NCI-H1092 treated with DMSO at 0.1 percent for 48 hours (cell line): Measurements from ENCODE around the gene PPP1R13L.
"Not testable (repeated sequence)": the region's sequence is repeated elsewhere in the genome, so short reads cannot be mapped to it uniquely, and the experiment has no call there.

Experiments
- DNase-seq: peaks from one replicate; lab custom pipeline; 2025; lab: John Stamatoyannopoulos, UW

The PPP1R13L gene

GRCh38 chr19:45429896-45430295 is 25.0 kb upstream of the PPP1R13L start:
- DNase-seq = not testable (repeated sequence)

DNA sequence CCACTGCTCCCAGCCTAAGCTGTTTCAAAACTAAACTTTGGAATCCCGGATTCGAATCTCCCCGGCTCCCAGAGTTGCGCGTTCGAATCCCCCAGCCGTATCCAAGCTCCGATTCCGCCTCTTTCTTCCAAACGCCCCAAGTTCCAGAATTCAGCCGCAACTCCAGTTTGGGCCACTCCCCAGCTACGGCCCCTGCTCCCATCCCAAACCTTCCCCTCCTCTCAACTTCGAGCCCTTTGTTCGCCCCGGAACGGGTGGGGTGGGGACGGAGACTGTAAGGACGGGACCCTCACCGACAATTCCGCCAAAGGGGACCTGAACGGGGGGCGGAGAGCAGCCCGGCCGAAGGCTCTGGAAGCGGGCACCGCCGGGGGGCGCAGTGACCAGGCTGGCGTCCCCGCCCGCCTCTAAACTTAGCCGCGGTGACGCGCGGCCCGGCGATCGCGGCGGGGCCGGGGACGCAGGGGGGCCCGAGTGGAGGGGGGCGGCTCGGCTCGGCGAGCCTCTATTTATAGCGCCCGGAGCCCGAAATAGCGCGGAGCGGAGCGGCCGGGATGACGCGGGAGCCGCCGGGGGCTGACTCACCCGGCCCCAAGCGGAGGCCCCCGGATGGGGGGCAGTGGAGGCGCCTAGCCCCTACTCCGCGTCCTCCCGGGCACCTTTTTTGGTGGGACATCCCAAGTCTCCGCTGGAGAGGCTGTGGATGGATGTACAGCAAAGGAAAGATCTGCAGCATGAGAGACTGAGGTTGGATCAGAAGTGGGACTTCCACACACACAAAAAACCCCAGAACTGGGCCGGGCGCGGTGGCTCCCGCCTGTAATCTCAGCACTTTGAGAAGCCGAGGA is 23.7 kb upstream of the PPP1R13L start:
- DNase-seq = no peak

DNA sequence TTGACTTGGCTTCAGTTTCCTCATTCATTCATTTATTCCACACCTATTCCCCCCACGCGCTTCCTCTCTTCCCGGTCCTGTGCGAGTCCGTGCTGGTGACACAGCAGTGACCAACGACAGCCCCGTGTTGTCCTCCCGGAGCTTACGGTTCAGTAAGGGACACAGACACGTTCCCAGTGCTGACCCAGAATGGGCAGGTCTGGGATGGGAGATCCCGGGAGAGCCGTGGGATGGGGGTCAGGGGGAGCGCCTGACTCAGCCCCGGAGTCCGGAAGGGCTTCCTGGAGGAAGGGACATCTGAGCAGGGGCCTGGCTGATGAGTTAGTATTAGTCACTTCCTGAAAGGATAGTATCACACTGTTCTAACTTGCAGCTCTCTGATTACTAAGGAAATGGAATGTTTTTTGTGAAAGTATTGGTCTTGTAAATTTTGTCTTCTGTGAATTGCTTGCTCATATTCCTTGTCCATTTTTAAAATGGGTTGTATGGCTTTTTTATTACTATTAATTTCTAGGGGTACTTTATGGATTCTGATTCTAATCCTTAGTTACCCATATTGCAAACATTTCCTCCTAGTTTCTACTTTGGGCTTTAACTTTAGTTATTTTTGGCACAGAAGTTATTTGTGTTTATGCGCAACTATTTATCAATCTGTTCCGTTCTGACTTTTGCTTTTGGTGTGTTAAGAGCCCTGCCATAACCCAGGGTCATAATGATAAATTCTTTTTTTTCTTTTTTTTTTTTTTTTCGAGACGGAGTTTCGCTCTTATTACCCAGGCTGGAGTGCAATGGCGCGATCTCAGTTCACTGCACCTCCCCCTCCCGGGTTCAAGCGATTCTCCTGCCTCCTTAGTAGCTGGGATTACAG is 19.6 kb upstream of the PPP1R13L start:
- peak; percentile 4 for DNase-seq

DNA sequence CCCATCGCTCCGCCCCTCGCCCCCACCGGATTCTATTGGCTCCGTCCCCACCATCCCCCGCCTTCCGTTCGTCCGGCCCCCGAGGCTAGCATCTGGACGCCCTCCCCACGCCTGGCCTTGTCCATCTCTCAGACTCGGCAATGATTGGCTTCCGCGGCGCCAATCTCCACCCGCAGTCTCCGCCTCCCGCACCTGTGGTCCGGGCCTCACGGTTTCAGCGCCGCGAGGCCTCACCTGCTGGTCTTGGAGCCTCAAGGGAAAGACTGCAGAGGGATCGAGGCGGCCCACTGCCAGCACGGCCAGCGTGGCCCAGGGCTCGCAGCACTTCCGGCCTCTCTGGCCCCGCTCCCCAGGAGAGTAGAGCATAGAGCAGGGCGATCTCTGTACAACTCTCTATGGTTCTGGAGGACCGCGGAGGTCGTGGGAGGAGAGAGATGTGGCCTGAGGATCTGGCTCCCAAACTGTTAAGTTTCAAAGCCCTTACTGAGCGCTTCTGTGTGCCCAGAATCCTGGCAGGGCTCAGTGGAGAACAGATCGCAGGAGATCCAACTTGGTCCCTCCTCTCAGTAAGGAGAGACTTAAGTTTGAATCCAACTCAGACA is 18.8 kb upstream of the PPP1R13L start, which contains the start of gene ERCC1:
TSS of gene ERCC1 (minus strand) at position 329 of the 602 bp plus-strand sequence. CDS start 543 bp downstream, outside the sequence.
- DNase-seq = peak; percentile 89

- DNase-seq = no peak
Observed at GRCh38 chr19:45423033-45423588, 18.2 kb upstream of the PPP1R13L start.

DNA sequence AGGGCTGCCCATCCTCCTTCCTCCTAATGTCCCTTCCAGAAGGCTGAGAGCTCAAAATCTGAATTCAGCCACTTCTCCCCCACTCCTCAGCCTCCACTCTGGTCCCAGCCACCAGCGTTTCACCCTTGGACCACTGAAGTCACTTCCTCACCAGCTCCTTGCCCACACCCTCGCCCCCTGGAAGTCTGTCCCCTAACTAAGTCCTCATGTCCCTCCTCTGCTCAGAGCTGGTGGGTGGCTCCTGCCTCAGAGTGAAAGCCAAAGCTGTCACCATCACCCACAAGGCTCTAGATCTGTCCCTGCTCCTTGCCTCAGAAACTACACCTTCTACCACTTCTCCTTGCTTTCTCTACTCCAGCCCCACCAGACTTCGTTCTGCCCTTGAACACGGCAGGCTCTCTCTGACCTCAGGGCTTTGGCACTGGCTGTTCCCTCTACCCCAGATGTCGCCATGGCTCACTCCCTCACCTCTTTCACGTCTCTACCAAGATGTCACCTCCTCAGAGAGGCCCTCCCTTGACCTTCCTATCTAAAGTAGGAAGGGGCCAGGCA is 17.2 kb upstream of the PPP1R13L start:
- DNase-seq = no peak

- DNase-seq = no peak
Observed at GRCh38 chr19:45420871-45421270, 16.0 kb upstream of the PPP1R13L start.

DNA sequence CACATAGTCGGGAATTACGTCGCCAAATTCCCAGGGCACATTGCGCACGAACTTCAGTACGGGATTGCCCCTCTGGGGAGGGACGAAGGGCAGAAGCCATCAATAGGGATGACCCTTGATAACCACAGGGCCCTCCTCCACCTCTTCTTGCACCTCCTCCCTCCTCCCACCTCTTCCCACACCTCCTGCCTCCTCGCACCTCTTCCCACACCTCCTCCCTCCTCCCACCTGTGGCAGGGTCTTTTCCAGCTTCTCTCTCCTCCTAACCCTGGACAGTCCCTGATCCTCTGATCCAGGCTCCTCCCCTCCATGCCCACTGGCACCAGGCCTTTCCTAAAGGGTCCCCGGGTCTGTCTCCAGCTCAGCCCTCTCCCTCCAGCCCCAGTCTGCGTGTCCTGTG is 15.5 kb upstream of the PPP1R13L start:
- DNase-seq = no peak

DNA sequence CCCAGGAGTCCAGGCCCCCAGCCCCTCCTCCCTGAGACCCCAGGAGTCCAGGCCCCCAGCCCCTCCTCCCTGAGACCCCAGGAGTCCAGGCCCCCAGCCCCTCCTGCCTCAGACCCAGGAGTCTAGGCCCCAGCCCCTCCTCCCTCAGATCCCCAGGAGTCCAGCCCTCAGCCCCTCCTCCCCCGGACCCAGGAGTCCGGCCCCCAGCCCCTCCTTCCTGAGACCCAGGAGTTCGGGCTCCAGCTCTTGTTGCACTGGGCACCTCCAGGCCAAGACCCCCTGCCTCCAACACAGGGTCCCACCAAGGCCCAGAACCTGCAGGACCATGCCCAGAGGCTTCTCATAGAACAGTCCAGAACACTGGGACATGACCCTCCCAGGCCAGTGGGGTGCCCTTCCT is 15.0 kb upstream of the PPP1R13L start:
- DNase-seq = no peak

DNA sequence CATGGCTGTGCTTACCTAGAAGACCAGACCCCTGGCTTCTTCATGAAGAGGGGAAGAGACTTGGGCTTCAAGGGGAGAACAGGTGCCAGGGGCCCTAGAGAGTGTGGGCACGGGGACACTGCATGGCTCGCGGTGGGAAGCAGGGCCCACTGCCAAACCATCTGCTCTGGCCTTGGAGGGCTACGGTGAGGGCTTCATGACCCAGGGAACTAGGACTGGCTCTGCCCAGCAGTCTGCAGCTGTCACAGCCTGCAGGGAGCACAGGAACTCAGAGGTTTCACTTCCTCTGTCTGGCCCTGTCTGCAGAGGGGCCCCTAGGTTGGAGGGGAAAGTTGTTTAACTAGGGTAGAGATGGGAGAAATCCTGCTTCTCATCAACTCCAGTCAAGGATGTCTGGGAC is 14.5 kb upstream of the PPP1R13L start:
- DNase-seq = no peak

DNA sequence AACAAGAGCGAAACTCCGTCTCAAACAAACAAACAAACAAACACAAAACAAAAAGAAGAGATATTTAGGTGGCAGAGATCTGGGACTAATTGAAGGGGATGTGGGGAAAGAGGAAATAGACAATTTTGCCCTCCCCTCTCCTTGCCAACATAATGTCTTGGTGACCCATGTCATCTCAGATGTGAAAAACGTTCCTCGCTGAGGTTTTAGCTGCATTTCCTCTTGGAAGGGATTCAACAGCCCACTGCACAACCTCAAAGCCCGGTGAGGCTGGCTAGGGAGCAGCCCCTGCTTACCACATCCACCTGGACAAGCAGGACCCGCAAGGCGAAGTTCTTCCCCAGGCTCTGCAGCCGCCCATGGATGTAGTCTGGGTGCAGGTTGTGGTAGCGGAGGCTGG is 13.9 kb upstream of the PPP1R13L start:
- DNase-seq = no peak

DNA sequence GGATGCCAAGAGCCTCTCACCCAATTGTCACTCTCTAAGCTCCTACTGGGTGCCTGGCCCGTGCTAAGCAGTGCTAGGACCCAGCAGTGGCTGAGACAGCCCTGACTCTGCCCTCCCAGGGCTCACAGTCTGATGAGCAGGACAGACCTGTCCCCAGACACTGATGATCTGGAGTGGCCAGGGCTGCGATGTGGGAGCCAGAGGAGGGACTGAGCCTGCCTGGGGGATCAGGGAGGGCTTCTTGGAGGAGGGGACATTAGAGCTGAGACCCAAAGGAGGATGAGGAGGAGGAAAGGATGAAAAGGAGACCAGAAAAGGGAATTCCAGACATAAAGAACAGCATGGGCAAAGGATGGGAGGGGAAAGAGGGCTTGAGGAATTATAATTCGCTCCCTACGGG is 12.3 kb upstream of the PPP1R13L start:
- DNase-seq = no peak

GRCh38 chr19:45414468-45414867 is 9.6 kb upstream of the PPP1R13L start:
- no peak for DNase-seq

GRCh38 chr19:45413497-45413896 is 8.6 kb upstream of the PPP1R13L start:
- DNase-seq = no peak

DNA sequence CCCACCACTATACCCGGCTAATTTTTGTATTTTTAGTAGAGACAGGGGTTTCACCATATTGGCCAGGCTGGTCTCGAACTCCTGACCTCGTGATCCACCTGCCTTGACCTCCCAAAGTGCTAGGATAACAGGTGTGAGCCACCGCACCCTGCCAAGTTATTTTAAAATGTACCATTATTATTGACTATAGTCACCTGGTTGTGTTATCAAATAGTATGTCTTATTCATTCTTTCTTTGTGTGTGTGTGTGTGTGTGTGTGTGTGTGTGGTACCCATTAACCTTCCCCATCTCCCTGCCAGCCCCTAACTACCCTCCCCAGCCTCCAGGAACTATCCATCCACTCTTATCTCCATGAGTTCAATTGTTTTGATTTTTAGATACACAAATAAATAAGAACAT is 5.5 kb upstream of the PPP1R13L start:
- DNase-seq = not testable (repeated sequence)

- DNase-seq = no peak
Observed at GRCh38 chr19:45409557-45409920, 4.7 kb upstream of the PPP1R13L start.

- no peak for DNase-seq
Observed at GRCh38 chr19:45408830-45409556, 4.1 kb upstream of the PPP1R13L start.

GRCh38 chr19:45408121-45408520 is 3.3 kb upstream of the PPP1R13L start:
- DNase-seq = no peak

DNA sequence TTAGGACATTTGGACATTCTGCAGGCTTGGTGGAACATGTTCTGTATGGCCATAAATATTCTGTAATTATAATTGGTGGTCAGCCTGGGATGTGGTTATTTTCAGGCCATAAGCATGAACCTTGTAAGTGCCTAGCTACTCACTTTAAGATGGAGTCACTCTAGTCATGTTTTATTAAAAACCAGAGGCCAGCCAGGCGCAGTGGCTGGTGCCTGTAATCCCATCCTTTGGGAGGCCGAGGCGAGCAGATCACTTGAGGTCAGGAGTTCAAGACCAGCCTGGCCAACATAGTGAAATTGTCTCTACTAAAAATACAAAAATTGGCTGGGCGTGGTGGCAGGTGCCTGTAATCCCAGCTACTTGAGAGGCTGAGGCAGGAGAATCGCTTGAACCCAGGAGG is 2.7 kb upstream of the PPP1R13L start:
- not testable (repeated sequence) for DNase-seq

DNA sequence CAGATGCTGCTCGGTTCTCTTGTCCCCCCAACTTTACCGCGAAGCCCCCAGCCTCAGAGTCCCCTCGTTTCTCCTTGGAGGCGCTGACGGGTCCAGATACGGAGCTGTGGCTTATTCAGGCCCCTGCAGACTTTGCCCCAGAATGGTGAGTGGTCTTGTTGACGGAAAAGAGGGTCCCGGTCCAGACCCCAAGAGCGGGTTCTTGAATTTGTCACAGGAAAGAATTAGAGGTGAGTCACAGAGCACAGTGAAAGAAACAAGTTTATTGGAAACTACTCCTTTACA is 2.2 kb upstream of the PPP1R13L start:
- no peak for DNase-seq
